NCI-H1092 treated with DMSO at 0.1 percent for 48 hours (cell line): ENCODE measurements around the gene EHBP1L1.

Experiments used
- DNase-seq: peaks from one replicate; lab custom pipeline; 2025; lab: John Stamatoyannopoulos, UW

Gene EHBP1L1

DNA sequence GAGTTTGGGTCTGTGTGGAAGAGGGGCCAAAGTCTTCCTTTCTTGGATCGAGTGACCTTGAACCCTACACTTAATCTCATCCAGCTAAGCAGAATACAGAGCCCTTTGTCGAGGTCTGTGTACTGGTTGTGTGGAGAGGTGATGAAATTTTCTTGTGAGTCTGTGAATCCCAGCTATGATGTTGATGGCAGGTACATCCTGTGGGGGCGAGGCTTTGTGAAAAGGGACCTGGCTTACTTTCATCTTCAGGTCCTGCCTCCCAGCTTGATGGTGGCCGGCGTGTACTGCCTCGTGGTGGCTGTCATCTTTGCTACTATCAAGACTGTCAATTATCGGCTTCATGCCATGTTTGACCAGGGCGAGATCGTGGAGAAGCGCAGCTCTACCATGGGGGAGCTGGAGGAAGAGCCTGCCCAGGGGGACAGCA lies 40.7 kb downstream of the EHBP1L1 start:
- DNase-seq: no peak

DNA sequence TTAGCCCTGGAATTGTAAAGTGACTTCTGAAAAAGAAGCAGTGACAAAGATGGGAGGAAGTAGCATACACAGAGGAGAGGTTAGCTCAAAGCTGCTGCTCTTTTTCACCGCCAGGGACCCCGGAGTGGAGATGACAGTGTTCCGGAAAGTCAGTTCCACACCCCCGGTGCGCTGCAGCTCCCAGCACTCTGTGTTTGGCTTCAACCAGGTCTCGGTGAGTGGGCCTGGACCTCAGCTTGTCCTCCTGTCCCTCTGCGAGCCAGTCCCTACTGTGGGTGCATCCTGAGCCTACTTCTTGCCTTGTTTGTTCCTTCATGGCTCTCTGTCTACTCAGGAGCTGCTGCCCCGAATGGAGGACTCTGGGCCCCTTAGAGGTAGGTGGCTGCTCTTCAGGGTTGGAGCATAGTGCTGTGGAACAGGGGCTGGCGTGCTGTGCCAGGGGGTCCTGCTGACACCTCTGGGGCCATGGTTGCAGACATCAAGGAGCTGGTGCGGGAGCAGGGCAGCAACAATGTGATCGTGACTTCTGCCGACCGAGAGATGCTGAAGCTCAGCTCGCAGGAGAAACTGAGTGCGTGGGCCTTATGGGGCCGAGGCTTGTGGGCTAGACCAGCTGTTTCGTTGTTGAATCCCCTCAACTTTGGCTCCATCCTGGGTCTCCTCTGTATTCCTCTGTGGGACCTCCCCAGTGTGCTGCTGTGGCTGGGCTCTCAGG lies 41.4 kb downstream of the EHBP1L1 start:
- DNase-seq: no peak

DNA sequence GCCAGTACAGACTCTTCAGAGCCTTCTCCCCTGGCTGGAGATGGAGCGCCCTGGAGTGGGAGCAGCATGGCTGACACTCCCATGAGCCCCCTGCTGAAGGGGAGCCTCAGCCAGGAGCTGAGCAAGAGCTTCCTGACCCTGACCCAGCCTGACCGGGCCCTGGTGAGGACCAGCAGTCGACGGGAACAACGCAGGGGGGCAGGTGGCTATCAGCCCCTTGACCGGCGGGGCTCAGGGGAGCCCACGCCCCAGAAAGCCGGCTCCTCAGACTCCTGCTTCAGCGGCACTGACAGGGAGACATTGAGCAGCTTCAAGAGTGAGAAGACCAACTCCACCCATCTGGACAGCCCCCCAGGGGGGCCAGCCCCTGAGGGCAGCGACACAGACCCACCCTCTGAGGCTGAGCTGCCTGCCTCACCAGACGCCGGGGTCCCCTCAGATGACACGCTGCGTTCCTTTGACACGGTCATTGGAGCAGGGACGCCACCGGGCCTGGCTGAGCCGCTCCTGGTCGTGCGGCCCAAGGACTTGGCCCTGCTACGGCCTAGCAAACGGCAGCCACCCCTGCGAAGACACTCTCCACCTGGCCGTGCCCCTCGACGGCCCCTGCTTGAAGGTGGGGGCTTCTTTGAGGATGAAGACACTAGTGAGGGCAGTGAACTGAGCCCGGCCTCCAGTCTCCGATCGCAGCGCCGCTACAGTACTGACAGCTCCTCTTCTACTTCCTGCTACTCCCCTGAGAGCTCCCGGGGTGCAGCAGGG lies 42.3 kb downstream of the EHBP1L1 start:
- no peak for DNase-seq

DNA sequence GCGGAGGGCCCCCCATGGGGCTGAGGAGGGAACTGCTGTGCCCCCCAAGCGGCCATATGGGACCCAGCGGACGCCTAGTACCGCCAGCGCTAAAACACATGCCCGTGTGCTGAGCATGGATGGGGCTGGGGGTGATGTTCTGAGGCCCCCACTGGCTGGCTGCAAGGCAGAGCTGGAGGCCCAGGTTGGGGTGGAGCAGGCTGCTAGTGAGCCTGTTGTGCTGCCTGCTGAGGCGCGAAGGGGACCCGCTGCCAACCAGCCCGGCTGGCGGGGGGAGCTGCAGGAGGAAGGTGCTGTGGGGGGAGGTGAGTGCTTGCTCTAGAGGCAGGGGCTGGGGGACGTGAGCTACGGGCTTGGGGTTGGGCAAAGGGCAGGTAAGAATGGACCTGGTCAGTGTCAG lies 42.9 kb downstream of the EHBP1L1 start:
- no peak for DNase-seq

- DNase-seq: no peak
Measured at GRCh38 chr11:65619281-65619928, 43.6 kb downstream of the EHBP1L1 start.

DNA sequence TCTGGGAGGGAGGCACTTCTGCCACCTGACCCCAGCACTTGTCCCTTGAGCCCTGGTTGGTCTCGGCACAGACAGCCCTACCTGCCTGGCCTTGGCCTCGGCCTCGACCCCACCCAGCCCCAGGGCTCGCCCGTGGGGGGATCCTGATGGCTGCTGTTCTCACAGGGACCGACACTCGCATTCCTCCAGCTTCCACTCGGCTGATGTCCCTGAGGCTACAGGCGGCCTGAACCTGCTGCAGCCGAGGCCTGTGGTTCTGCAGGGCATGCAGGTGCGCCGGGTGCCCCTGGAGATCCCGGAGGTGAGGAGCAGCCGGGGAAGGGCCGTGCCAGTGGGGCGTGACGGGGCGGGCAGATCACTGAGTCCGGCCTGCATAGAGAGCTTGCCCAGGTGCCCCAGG lies 44.8 kb downstream of the EHBP1L1 start:
- no peak for DNase-seq

- DNase-seq: no peak
Measured at GRCh38 chr11:65621460-65621859, 45.6 kb downstream of the EHBP1L1 start.

GRCh38 chr11:65622011-65622410 lies 46.2 kb downstream of the EHBP1L1 start:
- DNase-seq: no peak

GRCh38 chr11:65623177-65623576 lies 47.3 kb downstream of the EHBP1L1 start:
- DNase-seq: no peak

DNA sequence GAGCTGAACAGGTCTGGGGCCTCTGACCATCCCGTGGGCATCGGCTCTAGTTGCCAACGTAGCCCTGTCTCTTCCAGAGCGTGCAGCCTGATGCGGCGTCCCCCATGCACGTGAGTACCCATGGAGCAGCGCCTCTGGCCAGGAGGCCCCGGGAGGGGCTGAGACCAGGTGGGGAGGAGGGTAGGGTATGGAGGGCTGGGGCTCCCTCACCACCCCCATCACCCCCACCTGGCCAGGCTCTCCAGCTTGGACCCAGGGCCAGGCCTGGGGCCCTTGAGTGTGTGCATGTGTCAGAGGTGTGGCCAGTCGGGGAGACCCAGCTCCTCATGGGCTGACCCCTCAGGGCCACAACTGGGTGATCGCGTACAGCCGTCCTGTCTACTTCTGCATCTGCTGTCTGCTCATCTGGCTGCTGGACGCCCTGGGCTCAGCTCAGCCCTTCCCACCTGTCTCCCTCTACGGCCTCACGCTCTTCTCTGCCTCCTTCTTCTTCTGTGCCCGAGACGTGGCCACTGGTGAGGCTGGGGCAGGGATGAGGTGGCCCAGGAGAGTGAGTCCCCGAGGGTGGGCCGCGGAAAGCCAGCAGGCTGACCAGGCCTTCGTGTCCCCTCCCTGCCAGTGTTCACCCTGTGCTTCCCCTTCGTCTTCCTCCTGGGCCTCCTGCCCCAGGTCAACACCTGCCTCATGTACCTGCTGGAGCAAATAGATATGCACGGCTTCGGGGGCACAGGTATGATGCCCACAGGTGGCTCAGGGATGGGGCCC lies 48.2 kb downstream of the EHBP1L1 start:
- DNase-seq: no peak

DNA sequence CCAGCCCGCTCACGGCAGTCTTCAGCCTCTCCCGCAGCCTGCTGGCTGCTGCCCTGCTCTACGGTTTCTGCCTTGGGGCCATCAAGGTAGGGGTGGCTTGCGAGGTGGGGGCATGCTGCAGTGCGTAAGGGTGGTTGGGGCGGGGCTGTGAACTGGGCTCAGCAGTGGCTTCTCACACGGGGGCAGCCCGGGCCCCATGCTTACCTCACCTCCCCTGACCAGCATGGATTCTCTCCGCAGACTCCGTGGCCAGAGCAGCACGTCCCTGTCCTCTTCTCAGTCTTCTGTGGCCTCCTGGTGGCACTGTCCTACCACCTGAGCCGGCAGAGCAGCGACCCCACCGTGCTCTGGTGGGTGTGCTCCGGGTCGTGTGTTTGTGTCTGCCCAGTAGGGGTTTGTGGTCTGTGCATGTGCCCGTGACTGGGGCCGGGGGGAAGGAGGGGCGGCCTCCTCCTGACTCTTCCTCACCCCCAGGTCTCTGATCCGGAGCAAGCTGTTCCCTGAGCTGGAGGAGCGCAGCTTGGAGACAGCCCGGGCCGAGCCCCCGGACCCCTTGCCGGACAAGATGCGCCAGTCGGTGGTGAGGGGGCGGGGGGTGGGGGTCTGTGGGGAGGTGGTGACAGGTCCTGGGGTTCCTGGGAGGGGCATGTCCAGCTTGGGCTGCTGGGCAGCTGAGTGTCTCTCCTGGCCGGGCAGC lies 49.2 kb downstream of the EHBP1L1 start:
- no peak for DNase-seq

GRCh38 chr11:65625628-65626342 lies 49.9 kb downstream of the EHBP1L1 start:
- peak; percentile 40 for DNase-seq

GRCh38 chr11:65627202-65627601 lies 51.3 kb downstream of the EHBP1L1 start:
- DNase-seq: no peak

DNA sequence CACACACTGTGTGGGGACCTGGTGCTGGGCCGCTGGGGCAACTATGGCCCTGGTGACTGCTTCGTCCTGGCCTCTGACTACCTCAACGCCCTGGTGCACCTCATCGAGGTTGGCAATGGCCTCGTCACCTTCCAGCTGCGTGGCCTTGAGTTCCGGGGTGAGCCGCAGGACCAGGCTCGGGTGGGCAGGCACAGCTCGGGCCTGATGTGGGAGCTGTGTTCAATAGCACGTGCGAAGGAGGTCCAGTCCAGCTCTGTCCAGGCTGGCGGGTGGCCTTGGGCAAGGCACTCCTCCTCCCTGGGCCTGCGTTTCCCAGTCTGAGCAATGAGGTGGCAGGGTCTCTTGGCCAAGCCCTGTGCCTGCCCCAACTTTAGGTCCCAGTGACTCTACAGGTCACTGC lies 53.7 kb downstream of the EHBP1L1 start:
- DNase-seq: no peak

DNA sequence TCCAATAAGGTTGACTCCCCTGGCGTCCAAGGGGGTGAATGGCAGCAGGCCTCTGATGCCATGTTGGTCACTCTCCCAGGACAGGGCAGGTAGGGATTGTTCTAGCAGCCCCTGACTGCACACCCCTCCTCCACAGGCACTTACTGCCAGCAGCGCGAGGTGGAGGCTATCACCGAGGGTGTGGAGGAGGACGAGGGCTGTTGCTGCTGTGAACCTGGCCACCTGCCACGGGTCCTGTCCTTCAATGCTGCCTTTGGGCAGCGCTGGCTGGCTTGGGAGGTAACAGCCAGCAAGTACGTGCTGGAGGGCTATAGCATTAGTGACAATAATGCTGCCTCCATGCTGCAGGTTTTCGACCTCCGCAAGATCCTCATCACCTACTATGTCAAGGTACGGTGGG lies 54.4 kb downstream of the EHBP1L1 start:
- no peak for DNase-seq

- no peak for DNase-seq
Measured at GRCh38 chr11:65633390-65634108, 57.7 kb downstream of the EHBP1L1 start.

DNA sequence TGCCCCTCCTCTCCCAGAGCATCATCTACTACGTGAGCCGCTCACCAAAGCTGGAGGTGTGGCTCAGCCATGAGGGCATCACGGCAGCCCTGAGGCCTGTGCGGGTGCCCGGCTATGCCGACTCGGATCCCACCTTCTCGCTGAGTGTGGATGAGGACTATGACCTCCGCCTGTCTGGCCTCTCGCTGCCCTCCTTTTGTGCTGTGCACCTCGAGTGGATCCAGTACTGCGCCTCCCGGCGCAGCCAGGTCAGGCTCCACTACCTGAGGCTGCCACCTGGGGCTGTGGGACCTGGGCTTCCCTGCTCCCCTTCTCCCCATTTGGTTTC lies 58.2 kb downstream of the EHBP1L1 start:
- DNase-seq: no peak

DNA sequence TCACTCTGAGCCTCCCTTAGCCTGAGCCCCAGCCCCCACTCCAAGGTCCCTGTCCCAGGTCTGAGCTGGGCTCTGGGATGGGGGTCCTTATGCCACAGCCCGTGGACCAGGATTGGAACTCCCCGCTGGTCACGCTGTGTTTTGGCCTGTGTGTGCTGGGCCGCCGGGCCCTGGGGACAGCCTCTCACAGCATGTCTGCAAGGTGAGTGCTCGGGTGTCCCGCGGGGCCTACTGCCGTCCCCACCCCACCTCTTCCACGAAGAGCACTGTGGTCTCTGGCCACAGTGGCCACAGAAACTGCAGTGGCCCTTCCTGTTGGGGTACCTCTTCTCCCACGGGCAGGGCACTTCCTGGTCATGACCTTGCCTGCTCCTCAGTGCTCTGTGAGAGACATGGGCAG lies 58.6 kb downstream of the EHBP1L1 start:
- no peak for DNase-seq

- no peak for DNase-seq
Measured at GRCh38 chr11:65634905-65635731, 59.3 kb downstream of the EHBP1L1 start.
